Measurements from ENCODE around the gene DGKG. TPM values are rescaled to one million over a fixed set of nuclear protein-coding genes. Genes with fewer than 3 reads are reported as not detected.

The DGKG gene
- total RNA-seq, 3 donors from 2014 or later = 0.59 to 2.3 (median 2.1) TPM

DNA sequence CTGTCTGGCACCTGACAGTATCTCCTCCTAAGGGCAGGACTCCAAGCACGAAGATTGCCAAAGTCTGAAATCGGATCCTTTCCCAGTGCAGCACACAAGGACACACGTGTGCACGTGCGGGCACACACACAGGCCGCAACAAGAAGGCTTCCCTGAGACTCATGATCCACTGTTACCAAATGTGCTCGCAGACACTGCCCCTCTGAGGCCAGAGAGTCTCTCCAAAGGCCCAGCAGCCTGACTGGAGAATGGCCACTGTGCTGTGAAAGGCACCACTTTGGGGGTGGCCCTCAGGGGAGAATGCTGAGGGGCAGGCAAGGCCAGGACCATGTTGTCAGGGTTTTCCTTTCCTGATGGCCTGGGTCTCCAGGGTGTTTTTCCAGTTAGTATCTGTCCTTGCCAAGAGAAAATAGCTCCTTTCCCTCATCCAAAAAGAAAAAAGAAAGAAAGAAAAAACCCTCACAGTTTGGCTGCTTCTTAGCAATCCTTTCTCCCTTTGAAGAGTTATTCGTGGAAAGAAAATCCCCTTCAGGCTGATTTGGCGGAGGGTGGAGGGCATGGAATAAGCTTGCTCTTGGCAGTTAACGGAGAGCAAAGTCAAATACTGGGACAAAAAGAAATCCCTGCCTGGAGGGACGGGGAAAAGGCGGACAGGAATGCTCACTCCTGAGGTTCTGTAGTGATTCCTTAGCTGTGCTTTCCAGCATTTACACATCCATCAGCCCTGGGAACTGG is 141.0 kb downstream of the DGKG start:
- peak in 1 of 2 donors; percentile 46 for DNase-seq (ENCODE audit: low spot score in 2 of 2)

DNA sequence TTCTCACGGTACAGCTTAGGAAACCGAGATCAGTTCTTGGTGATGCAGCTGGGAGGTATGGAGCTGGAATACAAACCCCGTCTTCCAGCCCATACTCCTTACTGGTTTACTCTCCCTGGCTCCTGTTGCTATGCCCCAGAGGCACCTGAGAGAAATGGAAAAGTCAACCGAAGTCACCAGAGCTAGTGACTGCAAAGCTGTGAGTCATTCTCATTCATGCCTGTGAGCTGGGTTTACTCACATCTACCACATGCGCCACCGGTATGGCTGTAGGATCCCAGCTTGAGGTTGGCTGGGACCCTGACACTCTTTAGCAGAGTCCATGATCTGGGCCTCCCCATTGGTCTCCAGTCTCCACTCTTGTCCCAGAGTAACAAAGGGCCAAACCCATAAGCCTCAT is 141.7 kb downstream of the DGKG start:
- H3K4me1 ChIP-seq = peaks cover 0 to 4% of the 10 kb centered on the region in 2 donors
- peaks cover 0 to 16% of the 10 kb centered on the region in 2 donors for H3K27me3 ChIP-seq
- H3K27ac ChIP-seq = peak overlapping the region in 1 of 2 donors; percentile 48
- no peak overlapping the region for H3K4me3 ChIP-seq
- TF ChIP-seq POLR2AphosphoS5 (IDR thresholded peaks at IDR 0.05) (no peak), POLR2A (IDR thresholded peaks at IDR 0.05) (no peak)
- TF ChIP-seq, protein P1, sequence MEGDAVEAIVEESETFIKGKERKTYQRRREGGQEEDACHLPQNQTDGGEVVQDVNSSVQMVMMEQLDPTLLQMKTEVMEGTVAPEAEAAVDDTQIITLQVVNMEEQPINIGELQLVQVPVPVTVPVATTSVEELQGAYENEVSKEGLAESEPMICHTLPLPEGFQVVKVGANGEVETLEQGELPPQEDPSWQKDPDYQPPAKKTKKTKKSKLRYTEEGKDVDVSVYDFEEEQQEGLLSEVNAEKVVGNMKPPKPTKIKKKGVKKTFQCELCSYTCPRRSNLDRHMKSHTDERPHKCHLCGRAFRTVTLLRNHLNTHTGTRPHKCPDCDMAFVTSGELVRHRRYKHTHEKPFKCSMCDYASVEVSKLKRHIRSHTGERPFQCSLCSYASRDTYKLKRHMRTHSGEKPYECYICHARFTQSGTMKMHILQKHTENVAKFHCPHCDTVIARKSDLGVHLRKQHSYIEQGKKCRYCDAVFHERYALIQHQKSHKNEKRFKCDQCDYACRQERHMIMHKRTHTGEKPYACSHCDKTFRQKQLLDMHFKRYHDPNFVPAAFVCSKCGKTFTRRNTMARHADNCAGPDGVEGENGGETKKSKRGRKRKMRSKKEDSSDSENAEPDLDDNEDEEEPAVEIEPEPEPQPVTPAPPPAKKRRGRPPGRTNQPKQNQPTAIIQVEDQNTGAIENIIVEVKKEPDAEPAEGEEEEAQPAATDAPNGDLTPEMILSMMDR (IDR thresholded peaks at IDR 0.05) = no peak
- no peaks in the 10 kb centered on the region for H3K36me3 ChIP-seq
- intact Hi-C loops (cut with DNase I; ENCODE audit: low total_unique reads) = no loop called here
- no peaks in the 10 kb centered on the region for H3K9me3 ChIP-seq
- DNase-seq (ENCODE audit: low spot score in 2 of 2) = no peak

More for the DNA sequence above, 141.0 kb downstream of the DGKG start:
- TF ChIP-seq POLR2AphosphoS5 (IDR thresholded peaks at IDR 0.05) (no peak), POLR2A (IDR thresholded peaks at IDR 0.05) (no peak)
- TF ChIP-seq, protein P1 (IDR thresholded peaks at IDR 0.05) = no peak
- Histone ChIP-seq H3K4me1 (peaks cover 0 to 4% of the 10 kb centered on the region in 2 donors), H3K4me3 (no peak overlapping the region), H3K36me3 (no peaks in the 10 kb centered on the region), H3K27me3 (peaks cover 0 to 16% of the 10 kb centered on the region in 2 donors), H3K27ac (peak overlapping the region; percentile 44 to 48), H3K9me3 (no peaks in the 10 kb centered on the region)
- intact Hi-C loops (cut with DNase I; ENCODE audit: low total_unique reads) = no loop called here

DNA sequence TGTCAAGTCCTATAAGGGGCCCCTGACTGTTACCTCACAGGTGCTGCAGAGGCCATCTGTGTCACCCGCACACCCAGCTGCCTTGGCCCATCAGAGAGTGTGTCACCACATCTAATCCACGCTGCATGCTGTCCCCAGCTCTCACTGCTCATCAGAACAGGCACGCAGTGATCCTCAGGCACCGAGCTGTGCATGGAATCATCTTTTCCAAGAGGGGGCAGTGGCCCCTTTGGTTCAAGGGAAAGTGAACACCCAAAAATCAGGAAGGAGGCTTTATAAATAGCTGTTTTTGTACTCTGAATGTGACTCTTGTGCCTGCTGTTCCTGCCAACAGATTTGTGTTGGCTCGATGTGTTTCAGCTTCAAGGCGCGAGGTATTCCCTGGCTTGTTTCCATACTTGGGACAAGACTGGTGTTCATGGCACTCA is 142.8 kb downstream of the DGKG start:
- H3K9me3 ChIP-seq = no peaks in the 10 kb centered on the region
- DNase-seq (ENCODE audit: low spot score in 2 of 2) = peak in 1 of 2 donors; percentile 39
- H3K4me1 ChIP-seq = peaks cover 0 to 4% of the 10 kb centered on the region in 2 donors
- intact Hi-C loops (cut with DNase I; ENCODE audit: low total_unique reads) = no loop called here
- TF ChIP-seq POLR2AphosphoS5 (IDR thresholded peaks at IDR 0.05) (no peak), POLR2A (IDR thresholded peaks at IDR 0.05) (no peak)
- TF ChIP-seq, protein P1 (IDR thresholded peaks at IDR 0.05) = no peak
- H3K4me3 ChIP-seq = no peak overlapping the region
- H3K36me3 ChIP-seq = no peaks in the 10 kb centered on the region
- peaks cover 0 to 12% of the 10 kb centered on the region in 2 donors for H3K27me3 ChIP-seq
- H3K27ac ChIP-seq = no peak overlapping the region

DNA sequence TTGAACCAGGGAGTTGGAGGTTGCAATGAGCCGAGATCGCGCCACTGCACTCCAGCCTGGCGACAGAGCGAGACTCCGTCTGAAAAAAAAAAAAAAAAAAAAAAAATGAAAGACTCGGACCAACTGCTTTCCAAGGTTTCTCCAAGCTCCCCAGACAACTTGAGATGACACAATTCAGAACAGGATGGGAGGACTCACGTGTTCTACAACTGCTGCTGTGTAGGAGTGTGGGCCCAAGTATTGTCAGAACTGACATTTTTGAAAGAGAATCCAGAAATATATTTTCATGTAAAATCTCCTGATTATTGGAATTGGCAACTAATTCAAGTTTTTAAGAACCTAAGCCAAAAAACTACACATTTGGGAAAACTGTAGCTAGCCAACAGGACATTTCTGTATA is 143.6 kb downstream of the DGKG start:
- Histone ChIP-seq H3K36me3 (no peaks in the 10 kb centered on the region), H3K27ac (no peak overlapping the region), H3K27me3 (peaks cover 0 to 8% of the 10 kb centered on the region in 2 donors), H3K4me1 (peaks cover 0 to 4% of the 10 kb centered on the region in 2 donors), H3K4me3 (no peak overlapping the region), H3K9me3 (no peaks in the 10 kb centered on the region)
- DNase-seq (ENCODE audit: low spot score in 2 of 2) = no peak
- intact Hi-C loops (cut with DNase I; ENCODE audit: low total_unique reads) = no loop called here
- TF ChIP-seq POLR2AphosphoS5 (IDR thresholded peaks at IDR 0.05) (no peak), POLR2A (IDR thresholded peaks at IDR 0.05) (no peak)
- TF ChIP-seq, protein P1 (IDR thresholded peaks at IDR 0.05) = no peak

DNA sequence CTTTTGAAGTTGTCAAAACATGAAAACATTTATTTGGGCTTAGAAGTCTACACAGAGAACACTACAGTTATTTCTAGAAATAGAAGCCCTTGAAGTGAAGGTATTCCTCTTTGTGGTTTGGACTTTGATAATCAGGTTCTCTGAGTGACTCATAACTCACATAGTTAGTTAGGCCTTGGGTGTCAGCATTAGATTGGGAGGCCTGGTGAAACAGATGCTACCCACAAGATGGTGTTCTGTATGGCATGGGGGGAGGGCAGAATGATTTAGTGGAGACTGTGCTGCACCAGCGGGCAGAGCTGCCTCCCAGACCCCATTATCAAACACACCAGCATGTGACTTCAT is 144.2 kb downstream of the DGKG start:
- Histone ChIP-seq H3K4me3 (no peak overlapping the region), H3K27ac (no peak overlapping the region), H3K27me3 (peaks cover 0 to 3% of the 10 kb centered on the region in 2 donors), H3K9me3 (no peaks in the 10 kb centered on the region), H3K4me1 (peaks cover 0 to 4% of the 10 kb centered on the region in 2 donors), H3K36me3 (no peaks in the 10 kb centered on the region)
- intact Hi-C loops (cut with DNase I; ENCODE audit: low total_unique reads) = no loop called here
- TF ChIP-seq POLR2A (IDR thresholded peaks at IDR 0.05) (no peak), POLR2AphosphoS5 (IDR thresholded peaks at IDR 0.05) (no peak)
- TF ChIP-seq, protein P1 (IDR thresholded peaks at IDR 0.05) = no peak
- no peak for DNase-seq (ENCODE audit: low spot score in 2 of 2)

All from breast epithelium (tissue), 4 donors.